Keratinocyte (primary cell): ENCODE data around the gene PYROXD2. TPM values are rescaled to one million over a fixed set of nuclear protein-coding genes. Genes with fewer than 3 reads are reported as not detected.

Experiments
- DNase-seq: peaks from one replicate; pipeline ENCODE4 v3.0.0-alpha.2; 2011; ENCODE audit warnings: low read depth, missing footprints, low spot score
- FAIRE-seq: peaks from 2 replicates; lab custom pipeline; 2011; peaks lifted over from hg19 to GRCh38; lab: Jason Lieb, UNC
- H2AFZ ChIP-seq: 2 replicates; pipeline ENCODE4 v1.6.0; 2012; ENCODE audit warnings: low read length, control low read depth, inconsistent platforms; ENCODE audit not compliant: control insufficient read depth
- H3K27ac ChIP-seq: 2 replicates; pipeline ENCODE4 v1.5.1; 2011; ENCODE audit warnings: low read length; ENCODE audit not compliant: control insufficient read depth, insufficient read depth
- H3K27me3 ChIP-seq: 3 replicates; pipeline ENCODE4 v1.6.0; 2011; ENCODE audit warnings: low read length; ENCODE audit not compliant: control insufficient read depth, insufficient read depth; ENCODE audit errors: extremely low read depth
- H3K36me3 ChIP-seq, 2 experiments: 2 replicates in 1 of 2; 3 replicates in 1 of 2; pipeline ENCODE4 v1.5.1; 2011; ENCODE audit warnings: low read length in 2 of 2, mild to moderate bottlenecking in 1 of 2; ENCODE audit not compliant: control insufficient read depth in 2 of 2, insufficient read depth in 2 of 2; ENCODE audit errors: extremely low read depth in 1 of 2
- H3K4me1 ChIP-seq: 3 replicates; pipeline ENCODE4 v1.5.1; 2011; ENCODE audit warnings: low read length; ENCODE audit not compliant: control insufficient read depth, insufficient read depth; ENCODE audit errors: extremely low read depth
- H3K4me2 ChIP-seq: 3 replicates; pipeline ENCODE4 v1.6.0; 2011; ENCODE audit warnings: low read depth, low read length; ENCODE audit not compliant: control insufficient read depth, insufficient read depth; ENCODE audit errors: extremely low read depth
- H3K4me3 ChIP-seq, 3 experiments: fragments of 200-600 bp in 1 of 3; sonication (generic) in 1 of 3; 2 replicates in 2 of 3; 3 replicates in 1 of 3; pipeline ENCODE4 v1.5.1; 2011 to 2016; ENCODE audit warnings: low read length in 3 of 3, mild to moderate bottlenecking in 3 of 3, control low read depth in 2 of 3, inconsistent platforms in 1 of 3, low read depth in 1 of 3, mixed read lengths in 1 of 3, mixed run types in 1 of 3, moderate library complexity in 1 of 3; ENCODE audit not compliant: control insufficient read depth in 2 of 3, insufficient read depth in 2 of 3; ENCODE audit errors: extremely low read depth in 1 of 3
- H3K79me2 ChIP-seq: 2 replicates; pipeline ENCODE4 v1.6.0; 2012; ENCODE audit warnings: low read length; ENCODE audit not compliant: control insufficient read depth, insufficient read depth
- H3K9ac ChIP-seq: 3 replicates; pipeline ENCODE4 v1.6.0; 2011; ENCODE audit warnings: low read length; ENCODE audit not compliant: control insufficient read depth, insufficient read depth; ENCODE audit errors: extremely low read depth
- H3K9me1 ChIP-seq: 3 replicates; pipeline ENCODE4 v1.6.0; 2011; ENCODE audit warnings: low read length; ENCODE audit not compliant: control insufficient read depth, insufficient read depth; ENCODE audit errors: extremely low read depth
- H3K9me3 ChIP-seq: 2 replicates; pipeline ENCODE4 v1.5.1; 2012; ENCODE audit warnings: low read depth, low read length; ENCODE audit not compliant: control insufficient read depth
- H4K20me1 ChIP-seq: 3 replicates; pipeline ENCODE4 v1.6.0; 2011; ENCODE audit warnings: low read length; ENCODE audit not compliant: control insufficient read depth, insufficient read depth; ENCODE audit errors: extremely low read depth
- EZH2 ChIP-seq: IDR thresholded peaks from one replicate; pipeline ENCODE4 v1.6.1; 2012; ENCODE audit warnings: inconsistent platforms, mild to moderate bottlenecking, low read length, moderate library complexity
- dilution Hi-C: fragments of 300-500 bp; cut with MboI; formaldehyde crosslinking; loops from one replicate; pipeline ENCODE4 v1.7.0; 2020; ENCODE audit warnings: low sequenced_read_pairs; ENCODE audit not compliant: extremely low pct_ligation_motif_present
- polyA plus RNA-seq, 5 experiments: library from polyadenylated mRNA; depleted of rRNA in 3 of 5; stranded (reverse) in 3 of 5; stranded (forward) in 1 of 5; unstranded in 1 of 5; fragments of >200 nt; gene quantifications; 1 replicate in 1 of 5; 2 replicates in 3 of 5; 3 replicates in 1 of 5; pipeline versions ENCODE4 v1.2.1 to v1.2.3, GENCODE V29; 2011 to 2012; ENCODE audit warnings: missing spikeins in 2 of 5, low read depth in 1 of 5, low replicate concordance in 1 of 5
- TF ChIP-seq, protein P1 (sequence below), 3 experiments: IDR thresholded peaks in 1 of 3; conservative IDR thresholded peaks in 1 of 3; optimal IDR thresholded peaks in 1 of 3; 2 replicates in 2 of 3; 3 replicates in 1 of 3; pipeline versions ENCODE3 to v1.5.1; 2011; ENCODE audit warnings: low read length in 3 of 3, mild to moderate bottlenecking in 3 of 3, moderate library complexity in 2 of 3, control low read depth in 1 of 3, inconsistent platforms in 1 of 3; ENCODE audit not compliant: insufficient read depth in 2 of 3; ENCODE audit errors: extremely low read depth in 1 of 3

The PYROXD2 gene
- polyA plus RNA-seq, 1 donor (not counting 4 experiments of a cell fraction or from before 2014, with no cell fraction given), result 4.4 TPM

- no peaks in the 10 kb centered on the region for H3K79me2 ChIP-seq
- no peak overlapping the region for H3K4me2 ChIP-seq
- no peak overlapping the region for H3K27ac ChIP-seq
- H3K4me3 ChIP-seq, result no peak overlapping the region
- no peaks in the 10 kb centered on the region for H3K36me3 ChIP-seq
- dilution Hi-C loops, result no loop called here
- no peak overlapping the region for H2AFZ ChIP-seq
- no peaks in the 10 kb centered on the region for H3K9me1 ChIP-seq
- H4K20me1 ChIP-seq, result no peaks in the 10 kb centered on the region
- H3K27me3 ChIP-seq, result no peaks in the 10 kb centered on the region
- H3K4me1 ChIP-seq, result peaks cover 13% of the 10 kb centered on the region
- FAIRE-seq, result no peak
- TF ChIP-seq EZH2, result no peak
- TF ChIP-seq, protein P1, sequence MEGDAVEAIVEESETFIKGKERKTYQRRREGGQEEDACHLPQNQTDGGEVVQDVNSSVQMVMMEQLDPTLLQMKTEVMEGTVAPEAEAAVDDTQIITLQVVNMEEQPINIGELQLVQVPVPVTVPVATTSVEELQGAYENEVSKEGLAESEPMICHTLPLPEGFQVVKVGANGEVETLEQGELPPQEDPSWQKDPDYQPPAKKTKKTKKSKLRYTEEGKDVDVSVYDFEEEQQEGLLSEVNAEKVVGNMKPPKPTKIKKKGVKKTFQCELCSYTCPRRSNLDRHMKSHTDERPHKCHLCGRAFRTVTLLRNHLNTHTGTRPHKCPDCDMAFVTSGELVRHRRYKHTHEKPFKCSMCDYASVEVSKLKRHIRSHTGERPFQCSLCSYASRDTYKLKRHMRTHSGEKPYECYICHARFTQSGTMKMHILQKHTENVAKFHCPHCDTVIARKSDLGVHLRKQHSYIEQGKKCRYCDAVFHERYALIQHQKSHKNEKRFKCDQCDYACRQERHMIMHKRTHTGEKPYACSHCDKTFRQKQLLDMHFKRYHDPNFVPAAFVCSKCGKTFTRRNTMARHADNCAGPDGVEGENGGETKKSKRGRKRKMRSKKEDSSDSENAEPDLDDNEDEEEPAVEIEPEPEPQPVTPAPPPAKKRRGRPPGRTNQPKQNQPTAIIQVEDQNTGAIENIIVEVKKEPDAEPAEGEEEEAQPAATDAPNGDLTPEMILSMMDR (optimal IDR thresholded peaks at IDR 0.05 in 1 of 3, IDR thresholded peaks at IDR 0.05 in 1 of 3, conservative IDR thresholded peaks at IDR 0.05 in 1 of 3; ENCODE audit: extremely low read depth in 1 of 3, insufficient read depth in 2 of 3, low read length in 3 of 3), result no peak
- no peak for DNase-seq
- H3K9ac ChIP-seq, result no peak overlapping the region
- H3K9me3 ChIP-seq, result no peaks in the 10 kb centered on the region
These were observed 7.8 kb downstream of the PYROXD2 start for GRCh38 chr10:98407017-98407743.

DNA sequence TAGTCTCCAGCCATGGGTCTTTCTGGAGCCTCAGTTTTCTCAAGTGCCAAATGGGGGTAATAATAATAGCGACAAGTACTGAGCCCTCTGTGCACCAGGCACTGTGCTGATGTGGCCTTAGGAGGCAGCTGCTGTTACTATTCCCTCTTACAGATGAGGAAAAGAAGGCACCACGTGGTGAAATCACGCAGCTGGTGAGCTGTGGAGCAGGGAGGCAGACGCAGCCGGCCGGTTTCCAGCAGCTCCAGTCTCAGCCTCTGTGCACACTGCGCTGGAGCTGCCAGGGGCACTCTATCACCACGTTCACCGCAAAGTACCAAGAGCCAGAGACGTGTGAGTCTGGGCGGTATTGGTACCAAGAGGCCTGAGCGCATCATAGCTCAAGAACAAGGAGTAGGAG is 9.6 kb downstream of the PYROXD2 start:
- Histone ChIP-seq H3K27me3 (no peaks in the 10 kb centered on the region), H4K20me1 (no peaks in the 10 kb centered on the region), H3K36me3 (no peaks in the 10 kb centered on the region), H3K27ac (no peak overlapping the region), H3K9me1 (no peaks in the 10 kb centered on the region), H3K4me2 (no peak overlapping the region), H3K9ac (no peak overlapping the region), H3K79me2 (no peaks in the 10 kb centered on the region), H3K9me3 (no peaks in the 10 kb centered on the region), H3K4me3 (no peak overlapping the region), H3K4me1 (peaks cover 13% of the 10 kb centered on the region), H2AFZ (no peak overlapping the region)
- no peak for DNase-seq
- no peak for FAIRE-seq
- dilution Hi-C loops, result no loop called here
- TF ChIP-seq, protein P1 (optimal IDR thresholded peaks at IDR 0.05 in 1 of 3, IDR thresholded peaks at IDR 0.05 in 1 of 3, conservative IDR thresholded peaks at IDR 0.05 in 1 of 3; ENCODE audit: extremely low read depth in 1 of 3, insufficient read depth in 2 of 3, low read length in 3 of 3), result no peak
- no peak for TF ChIP-seq EZH2
